Stomach (tissue), 9 donors: ENCODE data around the gene KLHL36. TPM values are rescaled to one million over a fixed set of nuclear protein-coding genes. Genes with fewer than 3 reads are reported as not detected.
"Not testable (repeated sequence)": the region's sequence is repeated elsewhere in the genome, so short reads cannot be mapped to it uniquely, and the experiment has no call there.

Experiments used
- DNase-seq, 2 donors: peaks; one replicate each; pipeline versions ENCODE4 v3.0.0 to v3.0.0-alpha.2; 2013 to 2019
- H3K27ac ChIP-seq, 5 donors: fragments of 200-600 bp in 4 of 5; sonication (generic) in 4 of 5; one replicate each; pipeline ENCODE4 v1.5.1; 2013 to 2019; ENCODE audit warnings: mild to moderate bottlenecking in 1 of 5, moderate library complexity in 1 of 5
- H3K27me3 ChIP-seq, 3 donors: fragments of 200-600 bp; sonication (generic); one replicate each; pipeline ENCODE4 v1.5.1; 2017 to 2019; ENCODE audit warnings: mixed run types in 1 of 3
- H3K36me3 ChIP-seq, 4 donors: fragments of 200-600 bp; sonication (generic); 1 replicate in 3 of 4; 2 replicates in 1 of 4; pipeline ENCODE4 v1.5.1; 2016 to 2019
- H3K4me1 ChIP-seq, 4 donors: fragments of 200-600 bp; sonication (generic); one replicate each; pipeline ENCODE4 v1.5.1; 2016 to 2019
- H3K4me3 ChIP-seq, 4 donors: fragments of 200-600 bp; sonication (generic) in 3 of 4; one replicate each; pipeline ENCODE4 v1.5.1; 2016 to 2019; ENCODE audit warnings: mild to moderate bottlenecking in 1 of 4
- H3K9me3 ChIP-seq, 4 donors: fragments of 200-600 bp; sonication (generic); one replicate each; pipeline ENCODE4 v1.5.1; 2016 to 2019
- CTCF ChIP-seq, 7 experiments: fragments of 450-650 bp in 4 of 7; fragments of 200-600 bp in 3 of 7; sonication (generic) in 3 of 7; IDR thresholded peaks; one replicate each; pipeline ENCODE4 v1.5.1; 2016 to 2019; ENCODE audit warnings: antibody characterized with exemption in 7 of 7, control low read depth in 2 of 7, mild to moderate bottlenecking in 1 of 7
- EP300 ChIP-seq: sonication (generic); formaldehyde crosslinking; IDR thresholded peaks from one replicate; pipeline ENCODE4 v1.6.1; 2017; ENCODE audit warnings: antibody characterized with exemption
- POLR2A ChIP-seq, 4 donors: fragments of 450-650 bp; IDR thresholded peaks; one replicate each; pipeline ENCODE4 v1.6.1; 2016; ENCODE audit warnings: antibody characterized with exemption in 4 of 4, control low read depth in 2 of 4, mild to moderate bottlenecking in 1 of 4, moderate library complexity in 1 of 4
- POLR2AphosphoS5 ChIP-seq, 3 donors: sonication (generic); formaldehyde crosslinking; IDR thresholded peaks; one replicate each; pipeline ENCODE4 v1.6.1; 2016; ENCODE audit warnings: antibody characterized with exemption in 3 of 3
- WGBS, 5 donors: extraction: QIAGEN DNeasy Blood & Tissue Kit in 3 of 5; methylation state at CpG; one replicate each; pipeline versions ENCODE4 v1.1.5 to v1.1.7; 2013 to 2018; 5-methylcytosine and 5-hydroxymethylcytosine counted together
- intact Hi-C: fragments of 100-400 bp; cut with DNase I; formaldehyde crosslinking; loops from one replicate; pipeline ENCODE4 v1.15.1; 2023; ENCODE audit warnings: low total_unique reads
- polyA plus RNA-seq, 3 donors: library from polyadenylated mRNA; stranded (reverse); fragments of 200-250 nt; gene quantifications; one replicate each; pipeline ENCODE4 v1.2.3, GENCODE V29; 2013
- total RNA-seq, 5 donors: library from RNA; depleted of rRNA; stranded (reverse); fragments of >200 nt; gene quantifications; one replicate each; pipeline versions ENCODE4 v1.1.0 to v1.2.3, GENCODE V29; 2014 to 2016
- donor health status: healthy with polysubstance abuse.
- donor health status: Bipolar disorder and iron deficiency.
- donor health status: healthy.

The KLHL36 gene
- total and polyA plus RNA-seq, 8 donors, result 10.5 to 62.4 (median 35.3) TPM

GRCh38 chr16:84631153-84631466 is 17.2 kb upstream of the KLHL36 start:
- intact Hi-C loops, result no loop called here
- TF ChIP-seq CTCF (IDR thresholded peaks at IDR 0.05) (no peak), EP300 (no peak), POLR2A (IDR thresholded peaks at IDR 0.05) (no peak), POLR2AphosphoS5 (IDR thresholded peaks at IDR 0.05) (no peak)
- WGBS, 5 donors, result 70 to 83% (median 79%) methylated on average over 4 of the region's 4 CpGs
- peaks cover 0 to 21% (median 2%) of the 10 kb centered on the region in 4 donors for H3K4me1 ChIP-seq
- H3K4me3 ChIP-seq, result no peak overlapping the region
- H3K27ac ChIP-seq, result no peak overlapping the region
- H3K9me3 ChIP-seq, result no peaks in the 10 kb centered on the region
- H3K27me3 ChIP-seq, result no peaks in the 10 kb centered on the region
- H3K36me3 ChIP-seq, result no peaks in the 10 kb centered on the region
- DNase-seq, result no peak

GRCh38 chr16:84631886-84632285 is 16.4 kb upstream of the KLHL36 start:
- 83 to 93% (median 86%) methylated on average over 6 of the region's 6 CpGs for WGBS, 5 donors

GRCh38 chr16:84632862-84633261 is 15.4 kb upstream of the KLHL36 start:
- 91 to 95% (median 93%) methylated on average over 7 of the region's 7 CpGs for WGBS, 5 donors
- DNase-seq, H3K27me3 ChIP-seq, H3K9me3 ChIP-seq, H3K27ac ChIP-seq, intact Hi-C loops, H3K4me3 ChIP-seq, H3K36me3 ChIP-seq: not testable (repeated sequence)
- peaks cover 0 to 21% (median 2%) of the 10 kb centered on the region in 4 donors for H3K4me1 ChIP-seq

More at GRCh38 chr16:84631886-84632285, 16.4 kb upstream of the KLHL36 start:
- no peak for DNase-seq
- no peak overlapping the region for H3K4me3 ChIP-seq
- H3K27ac ChIP-seq, result no peak overlapping the region
- TF ChIP-seq EP300, result no peak
- TF ChIP-seq CTCF (IDR thresholded peaks at IDR 0.05), result no peak
- TF ChIP-seq POLR2AphosphoS5 (IDR thresholded peaks at IDR 0.05), result no peak
- TF ChIP-seq POLR2A (IDR thresholded peaks at IDR 0.05), result no peak
- H3K27me3 ChIP-seq, result no peaks in the 10 kb centered on the region
- H3K4me1 ChIP-seq, result peaks cover 0 to 21% (median 2%) of the 10 kb centered on the region in 4 donors
- intact Hi-C loops, result no loop called here
- H3K9me3 ChIP-seq, result no peaks in the 10 kb centered on the region
- no peaks in the 10 kb centered on the region for H3K36me3 ChIP-seq

- TF ChIP-seq POLR2A (IDR thresholded peaks at IDR 0.05) (no peak), POLR2AphosphoS5 (IDR thresholded peaks at IDR 0.05) (peak in 1 of 3 donors; percentile 14), CTCF (IDR thresholded peaks at IDR 0.05) (no peak), EP300 (no peak)
- peak; percentile 44 to 78 for DNase-seq
- Histone ChIP-seq H3K9me3 (no peaks in the 10 kb centered on the region), H3K4me3 (no peak overlapping the region), H3K36me3 (no peaks in the 10 kb centered on the region), H3K27me3 (no peaks in the 10 kb centered on the region), H3K4me1 (peaks cover 0 to 21% (median 2%) of the 10 kb centered on the region in 4 donors), H3K27ac (no peak overlapping the region)
- WGBS, 5 donors, result 22 to 43% (median 26%) methylated on average over 9 of the region's 9 CpGs
- intact Hi-C loops, result no loop called here
Observed at GRCh38 chr16:84633622-84634021, 14.7 kb upstream of the KLHL36 start.

GRCh38 chr16:84635702-84636101 is 12.6 kb upstream of the KLHL36 start:
- Histone ChIP-seq H3K36me3 (no peaks in the 10 kb centered on the region), H3K4me3 (no peak overlapping the region), H3K9me3 (no peaks in the 10 kb centered on the region), H3K27me3 (no peaks in the 10 kb centered on the region), H3K27ac (no peak overlapping the region), H3K4me1 (peaks cover 0 to 21% (median 5%) of the 10 kb centered on the region in 4 donors)
- intact Hi-C loops, result no loop called here
- DNase-seq, result no peak
- TF ChIP-seq CTCF (IDR thresholded peaks at IDR 0.05), result no peak
- no peak for TF ChIP-seq POLR2AphosphoS5 (IDR thresholded peaks at IDR 0.05)
- TF ChIP-seq POLR2A (IDR thresholded peaks at IDR 0.05), result no peak
- WGBS, 5 donors, result 40 to 59% (median 46%) methylated on average over 8 of the region's 8 CpGs
